Smooth muscle cell (in vitro differentiated cells): ENCODE results near the gene PARP3. TPM values are rescaled to one million over a fixed set of nuclear protein-coding genes. Genes with fewer than 3 reads are reported as not detected.

Source experiments
- DNase-seq: peaks from one replicate; lab custom pipeline; 2025; ENCODE audit not compliant: unreplicated experiment; lab: John Stamatoyannopoulos, UW
- H2AFZ ChIP-seq: fragments of 200-600 bp; sonication (generic); 2 replicates; pipeline ENCODE4 v1.6.0; 2016; ENCODE audit warnings: antibody characterized with exemption, low read depth, mild to moderate bottlenecking
- H3F3A ChIP-seq: fragments of 200-600 bp; sonication (generic); 2 replicates; pipeline ENCODE4 v1.6.0; 2017; ENCODE audit warnings: antibody characterized with exemption, low read depth
- H3K27ac ChIP-seq: fragments of 200-600 bp; sonication (generic); 2 replicates; pipeline ENCODE4 v1.5.1; 2016; ENCODE audit warnings: low read depth, mild to moderate bottlenecking
- H3K27me3 ChIP-seq: fragments of 200-600 bp; sonication (generic); 2 replicates; pipeline ENCODE4 v1.6.1; 2016; ENCODE audit warnings: low read depth, mild to moderate bottlenecking
- H3K36me3 ChIP-seq: fragments of 200-600 bp; sonication (generic); 2 replicates; pipeline ENCODE4 v1.5.1; 2016; ENCODE audit warnings: low read depth
- H3K4me1 ChIP-seq: fragments of 200-600 bp; sonication (generic); 2 replicates; pipeline ENCODE4 v1.5.1; 2016; ENCODE audit warnings: low read depth
- H3K4me2 ChIP-seq: fragments of 200-600 bp; sonication (generic); 2 replicates; pipeline ENCODE4 v1.6.0; 2016; ENCODE audit warnings: mild to moderate bottlenecking
- H3K4me3 ChIP-seq: fragments of 200-600 bp; sonication (generic); 2 replicates; pipeline ENCODE4 v1.5.1; 2016; ENCODE audit warnings: mild to moderate bottlenecking
- H3K79me2 ChIP-seq: fragments of 200-600 bp; sonication (generic); 2 replicates; pipeline ENCODE4 v1.6.0; 2016; ENCODE audit warnings: low read depth, mild to moderate bottlenecking
- H3K9ac ChIP-seq: fragments of 200-600 bp; sonication (generic); 2 replicates; pipeline ENCODE4 v1.6.0; 2016; ENCODE audit warnings: low read depth
- H3K9me3 ChIP-seq: fragments of 200-600 bp; sonication (generic); replicated peaks from 2 replicates; pipeline ENCODE4 v1.5.1; 2016; ENCODE audit warnings: low read depth
- H4K20me1 ChIP-seq: fragments of 200-600 bp; sonication (generic); 2 replicates; pipeline ENCODE4 v1.6.0; 2016; ENCODE audit warnings: low read depth
- CTCF ChIP-seq: fragments of 200-600 bp; sonication (generic); IDR thresholded peaks from 2 replicates; pipeline ENCODE4 v1.5.1; 2017; ENCODE audit warnings: borderline replicate concordance, mild to moderate bottlenecking, antibody characterized with exemption; ENCODE audit not compliant: insufficient read depth, poor library complexity, severe bottlenecking
- WGBS: methylation state at CpG from one replicate; pipeline ENCODE4 v1.1.7; 2016; ENCODE audit warnings: low lambda C conversion rate; 5-methylcytosine and 5-hydroxymethylcytosine counted together
- polyA plus RNA-seq: library from polyadenylated mRNA; unstranded; fragments of >200 nt; fragmentation: Nextera tagmentation; extraction: Ambion mirVana; gene quantifications from 2 replicates; pipeline ENCODE4 v1.2.1, GENCODE V29; 2016
- total RNA-seq: library from RNA; depleted of rRNA; stranded (reverse); fragments of >200 nt; gene quantifications from 2 replicates; pipeline ENCODE4 v1.2.3, GENCODE V29; 2014

The PARP3 gene
- total and polyA plus RNA-seq, 2 experiments from 2014 or later: 7.2 to 10.5 TPM

DNA sequence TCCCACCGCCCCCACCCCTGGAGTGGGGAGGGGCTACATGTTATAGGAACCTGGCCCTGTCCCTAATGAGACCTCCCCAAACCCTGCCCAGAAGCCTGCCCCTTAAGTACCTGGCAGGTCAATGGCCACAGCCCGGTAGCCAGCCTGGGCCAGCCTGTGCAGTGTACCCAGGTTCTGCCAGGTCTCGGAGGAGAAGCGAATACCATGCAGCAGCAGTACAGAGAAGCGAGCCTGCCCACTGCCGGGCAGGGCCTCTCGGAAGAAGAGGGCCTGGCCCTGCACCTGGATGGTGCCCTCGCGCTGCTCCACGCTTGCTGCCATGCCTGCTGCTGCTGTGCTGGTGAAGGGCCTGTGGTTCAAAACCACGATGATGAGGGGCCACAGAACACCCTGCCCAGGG, 29.2 kb downstream of the PARP3 start:
- no peak overlapping the region for H3K4me3 ChIP-seq
- no peak overlapping the region for H3K27ac ChIP-seq
- H3K9ac ChIP-seq: no peak overlapping the region
- H3K27me3 ChIP-seq: no peaks in the 10 kb centered on the region
- peaks cover 14% of the 10 kb centered on the region for H3K79me2 ChIP-seq
- no peaks in the 10 kb centered on the region for H3K36me3 ChIP-seq
- H3K9me3 ChIP-seq: no peaks in the 10 kb centered on the region
- peaks cover 4% of the 10 kb centered on the region for H4K20me1 ChIP-seq
- peaks cover 33% of the 10 kb centered on the region for H3K4me1 ChIP-seq
- no peak for TF ChIP-seq CTCF
- DNase-seq: no peak
- no peak overlapping the region for H2AFZ ChIP-seq
- no peak overlapping the region for H3K4me2 ChIP-seq
- 95% methylated on average over 11 of the region's 11 CpGs for WGBS
- H3F3A ChIP-seq: peaks cover 29% of the 10 kb centered on the region

DNA sequence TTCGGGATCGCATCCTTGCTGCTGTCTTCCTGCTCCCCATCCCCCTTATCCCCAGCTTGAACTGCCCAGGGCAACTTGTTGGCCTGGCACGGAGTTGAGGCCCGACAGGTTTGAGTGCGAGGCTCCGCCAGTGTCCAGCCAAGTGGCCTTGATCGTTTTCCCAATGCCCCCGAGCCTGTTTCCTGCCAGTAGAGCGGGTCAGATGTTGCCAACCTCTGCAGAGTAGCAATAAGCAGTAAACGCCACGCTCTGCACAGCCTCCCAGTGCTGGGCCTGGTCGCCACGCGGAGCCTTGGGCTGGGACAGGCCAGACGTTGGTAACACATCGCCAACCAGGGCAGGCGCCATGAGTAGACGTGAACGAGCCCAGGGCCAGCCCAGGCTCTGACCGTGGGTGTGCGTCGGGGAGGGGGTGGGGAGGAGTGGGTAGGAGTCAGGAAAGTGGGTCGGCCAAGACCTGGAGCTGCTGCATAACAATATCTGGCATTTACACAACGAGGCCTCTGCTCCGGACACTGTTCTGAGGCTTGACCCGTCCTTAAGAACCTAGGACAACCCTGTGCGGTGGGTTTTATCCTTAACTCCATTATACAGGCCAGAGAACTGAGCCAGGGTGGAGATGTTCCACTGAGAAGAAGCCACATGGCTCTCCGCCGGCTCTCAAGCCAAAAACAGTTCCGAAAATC, 32.3 kb downstream of the PARP3 start:
- no peaks in the 10 kb centered on the region for H3K36me3 ChIP-seq
- H4K20me1 ChIP-seq: no peaks in the 10 kb centered on the region
- peaks cover 21% of the 10 kb centered on the region for H3K4me1 ChIP-seq
- H3K27me3 ChIP-seq: no peaks in the 10 kb centered on the region
- peaks cover 21% of the 10 kb centered on the region for H3F3A ChIP-seq
- no peak overlapping the region for H3K27ac ChIP-seq
- peaks cover 6% of the 10 kb centered on the region for H3K79me2 ChIP-seq
- no peaks in the 10 kb centered on the region for H3K9me3 ChIP-seq
- H3K9ac ChIP-seq: no peak overlapping the region
- peak overlapping the region; percentile 69 for H3K4me3 ChIP-seq
- peak overlapping the region; percentile 95 for H2AFZ ChIP-seq
- TF ChIP-seq CTCF: no peak
- H3K4me2 ChIP-seq: peak overlapping the region; percentile 98
- DNase-seq: no peak
- WGBS: 49% methylated on average over 29 of the region's 30 CpGs

DNA sequence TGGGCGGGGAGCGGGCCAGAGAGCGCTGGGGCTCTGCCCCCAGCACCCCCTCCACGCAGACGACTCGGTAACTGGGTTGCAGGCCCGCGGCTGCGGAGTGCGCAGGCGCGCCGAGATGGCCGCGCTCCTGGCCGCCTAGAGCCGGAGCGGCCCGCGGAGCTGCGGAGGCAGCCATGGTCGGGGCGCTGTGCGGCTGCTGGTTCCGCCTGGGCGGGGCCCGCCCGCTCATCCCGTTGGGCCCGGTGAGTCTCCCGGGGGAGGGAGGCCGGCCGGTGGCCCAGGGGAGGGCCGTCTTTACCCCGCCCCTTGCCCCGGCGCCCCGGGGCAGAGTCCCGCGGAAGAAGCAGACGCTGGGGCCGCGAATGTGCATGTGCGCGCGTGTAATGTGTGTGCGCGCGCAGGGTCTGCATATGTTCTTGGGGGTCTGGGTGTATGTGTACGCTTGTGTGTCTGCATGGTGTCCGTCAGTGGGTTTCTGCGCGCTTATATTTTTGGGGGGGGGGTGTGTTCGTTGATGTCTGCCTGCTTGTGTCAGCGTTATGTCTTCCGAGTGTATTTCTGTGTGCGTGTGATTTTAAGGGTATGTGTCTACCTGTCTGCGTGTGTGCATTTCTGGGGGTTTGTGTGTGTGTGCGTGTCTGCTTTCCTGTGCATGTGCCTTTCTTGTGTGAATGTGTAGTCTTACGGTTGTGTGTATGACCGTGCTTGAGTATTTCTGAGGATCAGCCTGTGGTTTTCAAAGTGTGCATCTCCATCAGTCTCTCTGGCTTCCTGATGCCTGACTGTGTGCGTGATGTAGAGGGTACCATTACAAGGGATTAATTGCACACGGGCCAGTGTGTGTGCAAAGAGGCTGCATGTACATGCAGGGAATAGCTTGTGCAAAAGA, 33.0 kb downstream of the PARP3 start, which contains the start of gene ABHD14A:
Gene ABHD14A (plus strand): TSS at position 102 of the 889 bp plus-strand sequence. CDS start 72 bp downstream, at position 174.
- H3K4me2 ChIP-seq: peak within 1 kb of the TSS; percentile 98
- H3F3A ChIP-seq: peaks cover 21% of the 10 kb centered on the region
- DNase-seq: peak; percentile 39
- no peaks in the 10 kb centered on the region for H3K9me3 ChIP-seq
- H4K20me1 ChIP-seq: no peaks in the 10 kb centered on the region
- no peaks in the 10 kb centered on the region for H3K36me3 ChIP-seq
- WGBS: 4% methylated on average over 59 of the region's 63 CpGs
- peak within 1 kb of the TSS; percentile 69 for H3K4me3 ChIP-seq
- no peaks in the 10 kb centered on the region for H3K27me3 ChIP-seq
- peaks cover 21% of the 10 kb centered on the region for H3K4me1 ChIP-seq
- H3K79me2 ChIP-seq: peaks cover 8% of the 10 kb centered on the region
- peak within 1 kb of the TSS; percentile 95 for H2AFZ ChIP-seq
- peak; percentile 6 for TF ChIP-seq CTCF
- no peak within 1 kb of the TSS for H3K27ac ChIP-seq
- no peak within 1 kb of the TSS for H3K9ac ChIP-seq
